Measurements from ENCODE around the gene GBP6.
"Not testable (repeated sequence)": the region's sequence is repeated elsewhere in the genome, so short reads cannot be mapped to it uniquely, and the experiment has no call there.

GBP6 gene

GRCh38 chr1:89425056-89425455 lies 61.2 kb downstream of the GBP6 start:
- H3K36me3 ChIP-seq (ENCODE audit: control insufficient read depth, insufficient read depth, low read length, severe bottlenecking) = no peaks in the 10 kb centered on the region
- H3K4me1 ChIP-seq (ENCODE audit: control insufficient read depth, insufficient read depth, low read length) = no peaks in the 10 kb centered on the region
- no peaks in the 10 kb centered on the region for H3K9me3 ChIP-seq (ENCODE audit: control insufficient read depth, low read length)
- no peak overlapping the region for H3K9ac ChIP-seq (ENCODE audit: low read length)
- DNase-seq (ENCODE audit: low read depth) = no peak
- H3K27me3 ChIP-seq (replicated peaks; ENCODE audit: control insufficient read depth, insufficient read depth, low read length) = no peaks in the 10 kb centered on the region
- H3K4me3 ChIP-seq (ENCODE audit: low read length) = no peak overlapping the region

DNA sequence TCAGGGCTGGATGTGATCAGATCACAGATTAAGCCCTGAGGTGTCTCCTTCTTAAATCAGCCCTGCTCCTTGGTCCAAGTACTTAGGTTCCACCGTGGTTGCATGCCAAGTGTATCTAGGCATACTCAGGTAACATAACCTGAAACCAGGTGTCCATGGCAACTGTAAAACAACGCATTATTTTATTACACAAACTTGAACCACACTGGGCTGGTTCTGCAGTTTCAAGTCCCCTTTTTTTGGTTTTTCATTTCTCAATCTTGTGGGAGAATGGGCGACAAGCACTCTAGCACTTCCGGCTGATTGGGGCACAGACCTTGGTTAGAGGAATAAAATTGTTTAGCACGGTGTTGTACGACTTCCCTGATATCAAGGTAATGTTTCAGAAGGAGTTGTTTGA lies 65.2 kb downstream of the GBP6 start:
- Histone ChIP-seq H3K4me1 (ENCODE audit: control insufficient read depth, insufficient read depth, low read length) (no peaks in the 10 kb centered on the region), H3K9me3 (ENCODE audit: control insufficient read depth, low read length) (no peaks in the 10 kb centered on the region), H3K4me3 (ENCODE audit: low read length) (no peak overlapping the region), H3K36me3 (ENCODE audit: control insufficient read depth, insufficient read depth, low read length, severe bottlenecking) (no peaks in the 10 kb centered on the region), H3K9ac (ENCODE audit: low read length) (no peak overlapping the region), H3K27me3 (replicated peaks; ENCODE audit: control insufficient read depth, insufficient read depth, low read length) (no peaks in the 10 kb centered on the region)
- no peak for DNase-seq (ENCODE audit: low read depth)

GRCh38 chr1:89429681-89430080 lies 65.8 kb downstream of the GBP6 start:
- not testable (repeated sequence) for H3K9me3 ChIP-seq (ENCODE audit: control insufficient read depth, low read length); H3K9ac ChIP-seq (ENCODE audit: low read length); H3K4me1 ChIP-seq (ENCODE audit: control insufficient read depth, insufficient read depth, low read length); H3K4me3 ChIP-seq (ENCODE audit: low read length); DNase-seq (ENCODE audit: low read depth); H3K36me3 ChIP-seq (ENCODE audit: control insufficient read depth, insufficient read depth, low read length, severe bottlenecking); H3K27me3 ChIP-seq (replicated peaks; ENCODE audit: control insufficient read depth, insufficient read depth, low read length)

GRCh38 chr1:89433421-89433820 lies 69.6 kb downstream of the GBP6 start:
- Histone ChIP-seq H3K9ac (ENCODE audit: low read length) (no peak overlapping the region), H3K4me3 (ENCODE audit: low read length) (no peak overlapping the region), H3K4me1 (ENCODE audit: control insufficient read depth, insufficient read depth, low read length) (no peaks in the 10 kb centered on the region), H3K9me3 (ENCODE audit: control insufficient read depth, low read length) (no peaks in the 10 kb centered on the region), H3K27me3 (replicated peaks; ENCODE audit: control insufficient read depth, insufficient read depth, low read length) (no peaks in the 10 kb centered on the region), H3K36me3 (ENCODE audit: control insufficient read depth, insufficient read depth, low read length, severe bottlenecking) (no peaks in the 10 kb centered on the region)
- DNase-seq (ENCODE audit: low read depth) = no peak

DNA sequence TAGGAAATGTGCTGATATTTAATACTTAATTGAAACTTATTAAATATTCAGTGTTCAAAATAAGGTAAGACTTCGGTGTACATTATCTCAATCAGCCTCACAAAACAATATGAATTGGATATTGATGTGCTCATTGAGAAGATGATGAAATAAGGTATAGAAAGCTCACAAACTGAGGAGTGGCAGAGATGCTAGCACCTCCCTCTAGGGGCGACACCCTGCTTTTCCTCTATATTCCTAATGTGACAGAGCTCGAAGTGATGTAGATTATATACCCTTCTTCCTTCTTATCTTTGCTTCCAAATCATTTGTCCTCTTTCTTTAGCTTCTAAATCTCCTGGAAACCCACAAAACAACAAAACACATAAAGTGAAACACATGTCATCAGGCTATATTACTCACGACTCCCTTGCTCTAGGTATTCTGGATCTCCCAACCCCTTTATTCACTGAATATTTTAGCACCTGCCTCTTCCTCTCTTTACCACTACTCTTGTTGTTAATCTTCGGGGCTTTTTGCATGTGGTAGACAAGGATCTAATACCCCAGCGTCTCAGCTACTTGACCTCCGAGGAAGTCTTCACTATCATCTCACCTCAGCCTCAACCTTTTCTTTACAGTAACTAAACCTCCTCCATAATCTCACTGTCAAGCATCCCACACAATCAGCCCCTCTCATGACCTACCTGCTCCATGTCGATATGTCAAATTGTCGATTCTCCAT lies 70.4 kb downstream of the GBP6 start:
- H3K9me3 ChIP-seq (ENCODE audit: control insufficient read depth, low read length); H3K4me1 ChIP-seq (ENCODE audit: control insufficient read depth, insufficient read depth, low read length); DNase-seq (ENCODE audit: low read depth); H3K9ac ChIP-seq (ENCODE audit: low read length); H3K4me3 ChIP-seq (ENCODE audit: low read length); H3K27me3 ChIP-seq (replicated peaks; ENCODE audit: control insufficient read depth, insufficient read depth, low read length); H3K36me3 ChIP-seq (ENCODE audit: control insufficient read depth, insufficient read depth, low read length, severe bottlenecking): not testable (repeated sequence)
